WTC11 (cell line): ENCODE results near the gene UBAC2.

Source experiments
- OVOL2 ChIP-seq: fragments of 250-450 bp; sonication (Bioruptor Pico); IDR thresholded peaks from 2 replicates; pipeline ENCODE4 v1.9.0; 2021; ENCODE audit warnings: mild to moderate bottlenecking, borderline replicate concordance
- PRDM15 ChIP-seq: sonication (generic); formaldehyde crosslinking; IDR thresholded peaks from 2 replicates; pipeline ENCODE4 v1.8.0; 2022; ENCODE audit warnings: missing genetic modification reagents
- TF ChIP-seq, protein P1 (sequence below): sonication (generic); formaldehyde crosslinking; IDR thresholded peaks from 2 replicates; pipeline ENCODE4 v1.8.1; 2023; ENCODE audit warnings: mild to moderate bottlenecking, missing genetic modification reagents, moderate library complexity

- TF ChIP-seq, protein P1, sequence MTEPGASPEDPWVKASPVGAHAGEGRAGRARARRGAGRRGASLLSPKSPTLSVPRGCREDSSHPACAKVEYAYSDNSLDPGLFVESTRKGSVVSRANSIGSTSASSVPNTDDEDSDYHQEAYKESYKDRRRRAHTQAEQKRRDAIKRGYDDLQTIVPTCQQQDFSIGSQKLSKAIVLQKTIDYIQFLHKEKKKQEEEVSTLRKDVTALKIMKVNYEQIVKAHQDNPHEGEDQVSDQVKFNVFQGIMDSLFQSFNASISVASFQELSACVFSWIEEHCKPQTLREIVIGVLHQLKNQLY (CRISPR knock-in tag), result no peak
- TF ChIP-seq OVOL2 (CRISPR knock-in tag) (no peak), PRDM15 (CRISPR knock-in tag) (no peak)
These were observed 154.8 kb downstream of the UBAC2 start for GRCh38 chr13:99355267-99356011.
